ENCODE data around the gene RAB8B. TPM values are rescaled to one million over a fixed set of nuclear protein-coding genes. Genes with fewer than 3 reads are reported as not detected.

Gene RAB8B
- total RNA-seq, 1 experiment from 2014 or later = 16.0 TPM

DNA sequence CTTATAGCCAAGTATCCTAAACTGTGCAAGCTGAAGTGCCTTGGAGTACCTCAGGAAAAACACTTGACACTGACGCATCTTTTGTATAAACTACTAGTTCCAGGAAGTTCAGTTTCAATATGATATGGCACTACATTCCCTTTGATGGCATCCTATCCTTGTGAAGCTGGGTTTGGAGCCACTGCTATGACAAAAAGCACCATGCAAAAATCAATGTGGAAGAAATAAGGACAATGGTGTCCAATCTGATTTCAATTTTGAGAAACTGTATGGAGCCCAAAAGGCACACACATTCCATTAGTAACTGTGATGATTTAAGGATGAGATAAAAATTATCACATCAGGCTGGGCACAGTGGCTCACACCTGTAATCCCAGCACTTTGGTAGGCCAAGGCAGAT is 37.7 kb upstream of the RAB8B start:
- DNase-seq = no peak
- H3K4me3 Mint-ChIP-seq (ENCODE audit: low read depth, unreplicated experiment) = no peak overlapping the region
- TF ChIP-seq, protein P1, sequence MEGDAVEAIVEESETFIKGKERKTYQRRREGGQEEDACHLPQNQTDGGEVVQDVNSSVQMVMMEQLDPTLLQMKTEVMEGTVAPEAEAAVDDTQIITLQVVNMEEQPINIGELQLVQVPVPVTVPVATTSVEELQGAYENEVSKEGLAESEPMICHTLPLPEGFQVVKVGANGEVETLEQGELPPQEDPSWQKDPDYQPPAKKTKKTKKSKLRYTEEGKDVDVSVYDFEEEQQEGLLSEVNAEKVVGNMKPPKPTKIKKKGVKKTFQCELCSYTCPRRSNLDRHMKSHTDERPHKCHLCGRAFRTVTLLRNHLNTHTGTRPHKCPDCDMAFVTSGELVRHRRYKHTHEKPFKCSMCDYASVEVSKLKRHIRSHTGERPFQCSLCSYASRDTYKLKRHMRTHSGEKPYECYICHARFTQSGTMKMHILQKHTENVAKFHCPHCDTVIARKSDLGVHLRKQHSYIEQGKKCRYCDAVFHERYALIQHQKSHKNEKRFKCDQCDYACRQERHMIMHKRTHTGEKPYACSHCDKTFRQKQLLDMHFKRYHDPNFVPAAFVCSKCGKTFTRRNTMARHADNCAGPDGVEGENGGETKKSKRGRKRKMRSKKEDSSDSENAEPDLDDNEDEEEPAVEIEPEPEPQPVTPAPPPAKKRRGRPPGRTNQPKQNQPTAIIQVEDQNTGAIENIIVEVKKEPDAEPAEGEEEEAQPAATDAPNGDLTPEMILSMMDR (IDR thresholded peaks at IDR 0.05; ENCODE audit: unreplicated experiment) = no peak
- no peaks in the 10 kb centered on the region for H3K27me3 Mint-ChIP-seq (ENCODE audit: unreplicated experiment)
- no peaks in the 10 kb centered on the region for H3K9me3 Mint-ChIP-seq (ENCODE audit: low read depth, unreplicated experiment)
- peaks cover 6% of the 10 kb centered on the region for H3K36me3 Mint-ChIP-seq (ENCODE audit: insufficient read depth, unreplicated experiment)
- CTCF ChIA-PET = interaction anchor here (0.6 kb wide), 1 partner anchor 557 kb away, joined by 6 read pairs; no protein-coding TSS in a partner anchor
- BruUV-seq (replicated peaks) = no TSS peak
- no peaks in the 10 kb centered on the region for H3K4me1 Mint-ChIP-seq (ENCODE audit: low read depth, unreplicated experiment)
- intact Hi-C loops (cut with micrococcal nuclease; ENCODE audit: unreplicated experiment) = loop anchor here (10.0 kb wide), 1 partner anchor 63 kb away; no protein-coding TSS in a partner anchor
- no peak overlapping the region for H3K27ac Mint-ChIP-seq (ENCODE audit: unreplicated experiment)

DNA sequence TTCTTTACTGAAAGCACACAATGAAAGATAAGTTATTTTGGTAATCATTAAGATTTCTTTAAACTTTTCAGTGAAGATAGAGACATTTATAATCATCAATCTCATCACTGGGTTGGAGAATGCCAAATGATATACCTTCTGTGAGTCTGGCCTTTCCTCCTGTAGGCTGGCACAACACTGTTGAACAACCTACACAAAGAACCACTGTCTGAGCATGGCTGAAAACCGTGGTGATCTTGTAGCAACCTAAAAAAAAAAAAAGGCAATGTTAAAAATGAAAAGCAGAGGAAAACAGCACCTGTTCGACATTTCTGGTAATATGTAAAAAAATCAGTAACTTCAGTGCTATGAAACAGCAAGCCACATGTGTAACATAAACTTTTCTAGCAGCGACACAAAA is 33.9 kb upstream of the RAB8B start:
- H3K4me3 Mint-ChIP-seq (ENCODE audit: low read depth, unreplicated experiment) = peak overlapping the region; percentile 99
- H3K27me3 Mint-ChIP-seq (ENCODE audit: unreplicated experiment) = no peaks in the 10 kb centered on the region
- DNase-seq = no peak
- CTCF ChIA-PET = no interaction called here
- no peaks in the 10 kb centered on the region for H3K4me1 Mint-ChIP-seq (ENCODE audit: low read depth, unreplicated experiment)
- no peaks in the 10 kb centered on the region for H3K9me3 Mint-ChIP-seq (ENCODE audit: low read depth, unreplicated experiment)
- no TSS peak for BruUV-seq (replicated peaks)
- intact Hi-C loops (cut with micrococcal nuclease; ENCODE audit: unreplicated experiment) = loop anchor here (5.0 to 10.0 kb wide), 3 partner anchors 33 to 103 kb away; partner anchors contain the start of gene LACTB
- no peak overlapping the region for H3K27ac Mint-ChIP-seq (ENCODE audit: unreplicated experiment)
- TF ChIP-seq, protein P1 (IDR thresholded peaks at IDR 0.05; ENCODE audit: unreplicated experiment) = no peak
- peaks cover 24% of the 10 kb centered on the region for H3K36me3 Mint-ChIP-seq (ENCODE audit: insufficient read depth, unreplicated experiment)

DNA sequence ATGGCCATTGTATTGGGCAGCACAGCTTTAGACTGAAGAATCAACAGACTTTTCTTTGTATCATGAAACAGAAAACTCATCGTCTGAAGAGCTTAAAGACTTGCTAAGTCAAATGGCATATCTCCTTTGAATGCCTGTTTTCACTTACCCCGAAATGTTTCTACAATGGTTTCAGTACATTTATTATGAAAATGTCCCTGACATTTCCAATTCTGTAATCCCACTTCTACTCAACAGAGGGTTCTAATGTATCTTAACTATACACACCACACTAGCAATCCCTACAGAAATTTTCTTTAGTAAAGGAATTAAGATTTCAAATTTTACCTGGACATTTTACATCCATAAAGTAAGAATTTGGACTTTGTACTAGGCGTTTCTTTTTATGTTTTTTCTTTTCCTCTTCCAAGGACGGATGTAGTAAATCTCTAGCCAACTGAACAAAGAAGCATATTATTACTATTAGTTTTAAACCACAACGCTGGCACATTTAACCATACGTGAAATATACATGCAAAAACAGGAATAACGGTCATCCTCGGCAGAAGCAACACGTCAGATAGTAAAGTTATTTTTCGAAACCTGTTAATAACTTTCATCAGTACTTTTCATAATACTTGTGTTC is 33.2 kb upstream of the RAB8B start:
- CTCF ChIA-PET = no interaction called here
- no peaks in the 10 kb centered on the region for H3K27me3 Mint-ChIP-seq (ENCODE audit: unreplicated experiment)
- H3K4me3 Mint-ChIP-seq (ENCODE audit: low read depth, unreplicated experiment) = peak overlapping the region; percentile 99
- no TSS peak for BruUV-seq (replicated peaks)
- peak overlapping the region; percentile 95 for H3K27ac Mint-ChIP-seq (ENCODE audit: unreplicated experiment)
- intact Hi-C loops (cut with micrococcal nuclease; ENCODE audit: unreplicated experiment) = loop anchor here (5.0 to 10.0 kb wide), 3 partner anchors 34 to 104 kb away; partner anchors contain the start of gene LACTB
- H3K4me1 Mint-ChIP-seq (ENCODE audit: low read depth, unreplicated experiment) = no peaks in the 10 kb centered on the region
- no peaks in the 10 kb centered on the region for H3K9me3 Mint-ChIP-seq (ENCODE audit: low read depth, unreplicated experiment)
- no peak for DNase-seq
- TF ChIP-seq, protein P1 (IDR thresholded peaks at IDR 0.05; ENCODE audit: unreplicated experiment) = no peak
- peaks cover 24% of the 10 kb centered on the region for H3K36me3 Mint-ChIP-seq (ENCODE audit: insufficient read depth, unreplicated experiment)

DNA sequence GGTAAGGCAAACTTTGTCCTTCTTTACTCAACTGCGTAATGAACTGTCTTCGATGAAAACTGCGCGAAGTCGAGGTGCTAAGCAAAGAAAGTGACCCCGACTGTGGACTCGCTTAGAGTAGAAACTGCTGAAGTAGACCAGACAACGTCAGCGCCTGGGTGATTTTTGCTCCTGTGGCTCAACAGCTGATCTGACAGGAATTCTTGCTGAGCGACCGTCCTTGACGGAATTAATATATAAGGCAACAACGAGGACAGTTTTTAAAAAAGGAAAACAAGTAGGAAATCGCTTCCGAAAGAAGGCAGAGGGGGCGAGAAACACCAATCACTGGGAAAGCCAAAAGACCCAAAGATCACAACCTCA is 32.7 kb upstream of the RAB8B start:
- TF ChIP-seq, protein P1 (IDR thresholded peaks at IDR 0.05; ENCODE audit: unreplicated experiment) = no peak
- H3K27ac Mint-ChIP-seq (ENCODE audit: unreplicated experiment) = peak overlapping the region; percentile 95

More for the DNA sequence above, 32.7 kb upstream of the RAB8B start:
- Mint-ChIP-seq H3K27me3 (ENCODE audit: unreplicated experiment) (no peaks in the 10 kb centered on the region), H3K36me3 (ENCODE audit: insufficient read depth, unreplicated experiment) (peaks cover 24% of the 10 kb centered on the region), H3K4me1 (ENCODE audit: low read depth, unreplicated experiment) (no peaks in the 10 kb centered on the region), H3K9me3 (ENCODE audit: low read depth, unreplicated experiment) (no peaks in the 10 kb centered on the region), H3K4me3 (ENCODE audit: low read depth, unreplicated experiment) (peak overlapping the region; percentile 99)
- TSS peak; percentile 72 for BruUV-seq (replicated peaks)
- CTCF ChIA-PET = interaction anchor here (0.8 to 1.1 kb wide), 3 partner anchors 9 to 374 kb away, joined by 3 to 7 read pairs (median 4); no protein-coding TSS in a partner anchor
- intact Hi-C loops (cut with micrococcal nuclease; ENCODE audit: unreplicated experiment) = loop anchor here (5.0 to 10.0 kb wide), 3 partner anchors 34 to 104 kb away; partner anchors contain the start of gene LACTB
- no peak for DNase-seq
